Stimulated activated naive CD4-positive, alpha-beta T cell (primary cell): ENCODE results near the gene PRPSAP1.
"Not testable (repeated sequence)": the region's sequence is repeated elsewhere in the genome, so short reads cannot be mapped to it uniquely, and the experiment has no call there.

Experiments used
- DNase-seq, 6 experiments: peaks; one replicate each; lab custom pipeline; 2025; lab: John Stamatoyannopoulos, UW

Gene PRPSAP1

GRCh38 chr17:76359776-76360175 is 6.1 kb upstream of the PRPSAP1 start:
- not testable (repeated sequence) for DNase-seq

DNA sequence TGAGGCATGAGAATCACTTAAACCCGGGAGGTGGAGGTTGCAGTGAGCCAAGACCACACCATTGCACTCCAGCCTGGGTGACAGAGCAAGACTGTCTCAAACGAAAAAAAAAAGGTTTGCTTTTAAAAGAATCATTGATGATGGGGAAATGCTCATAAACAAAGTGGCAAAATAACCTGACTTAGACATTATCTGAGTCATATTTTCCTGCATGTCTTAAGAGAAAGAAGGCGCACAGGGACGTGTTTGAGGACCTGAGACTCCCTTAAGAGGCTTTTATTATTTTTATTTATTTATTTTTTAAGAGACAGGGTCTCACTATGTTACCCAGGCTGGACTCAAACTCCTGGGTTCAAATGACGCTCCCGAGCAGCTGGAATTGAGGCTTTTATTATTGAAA is 5.7 kb upstream of the PRPSAP1 start:
- DNase-seq: no peak

GRCh38 chr17:76357597-76358158 is 4.0 kb upstream of the PRPSAP1 start:
- DNase-seq: no peak

DNA sequence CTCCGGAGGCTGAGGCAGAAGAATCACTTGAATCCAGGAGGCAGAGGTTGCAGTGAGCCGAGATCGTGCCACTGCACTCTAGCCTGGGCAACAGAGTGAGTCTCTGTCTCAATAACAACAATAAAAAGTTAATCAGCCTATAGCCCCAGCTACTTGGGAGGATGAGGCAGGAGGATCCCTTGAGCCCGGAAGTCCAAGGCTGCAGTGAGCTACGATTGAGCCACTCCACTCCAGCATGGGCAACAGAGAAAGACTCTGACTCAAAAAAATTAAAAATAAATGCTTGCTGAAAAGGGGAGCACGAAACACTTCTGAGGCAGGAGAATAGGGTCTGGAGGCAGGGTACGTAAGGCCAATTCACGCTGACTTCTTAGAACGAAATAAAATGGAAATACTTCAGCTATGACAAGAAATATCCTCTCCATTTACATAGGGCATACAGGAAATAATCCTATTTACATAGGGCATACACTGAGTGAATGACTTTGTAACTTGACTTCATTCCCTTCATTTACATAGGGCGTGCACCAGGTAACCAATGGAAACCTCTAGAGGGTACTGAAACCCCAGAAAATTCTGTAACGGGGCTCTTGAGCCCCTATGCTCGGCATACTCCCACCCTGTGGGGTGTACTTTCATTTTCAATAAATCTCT is 3.2 kb upstream of the PRPSAP1 start:
- DNase-seq: no peak

GRCh38 chr17:76354747-76355310 is 1.1 kb upstream of the PRPSAP1 start:
- no peak for DNase-seq

GRCh38 chr17:76354317-76354729 is 607 bp upstream of the PRPSAP1 start:
- DNase-seq: no peak

DNA sequence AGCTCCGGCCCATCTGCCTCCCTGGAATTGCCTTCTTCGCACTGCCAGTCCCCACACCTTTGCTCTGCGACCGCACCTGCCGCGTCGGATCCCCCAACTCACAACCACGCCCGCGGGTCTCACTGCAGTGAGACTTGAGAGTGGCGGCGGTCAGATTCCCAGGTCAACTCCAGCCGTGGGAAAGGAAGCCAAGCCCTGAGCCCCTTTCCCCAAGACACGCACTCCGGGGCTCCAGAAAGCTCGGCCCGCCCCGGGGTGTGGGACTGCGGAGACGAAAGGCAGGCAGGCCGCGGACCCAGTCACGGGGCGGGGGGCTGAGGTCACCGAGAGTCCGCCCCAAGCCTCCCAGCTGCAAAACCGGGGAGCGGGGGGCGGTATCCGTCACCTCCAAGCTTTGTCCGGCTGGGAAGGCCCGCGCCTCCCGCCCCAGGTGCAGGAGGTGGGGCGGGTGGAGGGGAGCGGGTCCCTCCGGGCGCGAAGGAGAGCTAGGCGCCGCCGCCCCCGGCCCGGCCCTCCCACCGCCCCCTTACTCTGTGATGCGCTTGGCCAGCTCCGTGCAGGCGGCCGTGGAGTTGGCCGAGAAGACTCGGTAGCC is 615 bp downstream of the PRPSAP1 start:
- DNase-seq: peak in 2 of 6 experiments; percentile 32 to 41

DNA sequence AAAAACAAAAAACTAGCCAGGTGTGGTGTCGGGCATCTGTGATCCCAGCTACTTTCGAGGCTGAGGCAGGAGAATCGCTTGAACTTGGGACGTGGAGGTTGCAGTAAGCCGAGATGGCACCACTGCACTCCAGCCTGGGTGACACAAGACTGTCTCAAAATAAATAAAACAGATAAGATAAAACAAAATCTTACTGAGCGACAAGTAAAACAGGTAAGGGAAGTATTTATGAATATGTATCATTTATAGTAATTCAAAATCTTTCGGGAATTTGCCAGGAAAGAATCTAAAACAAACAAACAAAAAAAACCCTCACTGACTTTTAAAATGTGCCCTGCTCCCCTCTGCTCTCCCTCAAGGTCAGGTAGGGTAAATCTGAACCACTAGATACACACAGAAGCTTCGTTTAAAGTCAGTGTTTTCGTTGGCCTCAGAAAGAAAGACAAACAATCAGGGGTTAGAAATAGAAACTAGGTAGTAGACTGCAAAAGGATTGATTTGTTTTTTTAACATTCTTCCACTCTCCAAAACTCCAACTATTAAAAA is 2.1 kb downstream of the PRPSAP1 start:
- DNase-seq: no peak

GRCh38 chr17:76350463-76350862 is 3.3 kb downstream of the PRPSAP1 start:
- DNase-seq: no peak

- DNase-seq: not testable (repeated sequence)
These were observed 6.8 kb downstream of the PRPSAP1 start for GRCh38 chr17:76346936-76347335.

DNA sequence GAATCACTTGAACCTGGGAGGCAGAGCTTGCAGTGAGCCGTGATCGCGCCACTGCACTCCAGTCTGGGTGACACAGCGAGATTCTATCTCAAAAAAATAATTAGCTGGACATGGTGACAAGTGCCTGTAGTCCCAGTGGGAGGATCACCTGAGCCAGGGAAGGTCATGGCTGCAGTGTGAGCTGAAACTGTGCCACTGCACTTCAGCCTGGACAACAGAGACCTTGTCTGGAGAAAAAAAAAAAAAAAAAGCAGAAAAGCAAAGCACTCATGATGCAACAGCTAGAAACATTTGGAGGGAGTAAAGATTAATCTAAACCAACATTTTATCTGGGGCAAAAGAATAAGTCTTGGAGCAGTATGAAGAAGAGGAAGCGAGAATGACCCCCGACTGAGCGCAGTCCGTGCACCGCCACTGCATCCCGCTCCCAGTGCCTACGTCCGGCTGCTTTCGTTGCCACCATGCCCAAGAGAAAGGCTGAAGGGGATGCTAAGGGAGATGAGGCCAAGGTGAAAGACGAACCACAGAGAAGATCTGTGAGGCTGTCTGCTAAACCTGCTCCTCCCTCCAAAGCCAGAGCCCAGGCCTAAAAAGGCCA is 8.2 kb downstream of the PRPSAP1 start:
- DNase-seq: no peak

- DNase-seq: no peak
These were observed 10.6 kb downstream of the PRPSAP1 start for GRCh38 chr17:76343106-76343505.

GRCh38 chr17:76341301-76341700 is 12.4 kb downstream of the PRPSAP1 start:
- DNase-seq: no peak

- no peak for DNase-seq
These were observed 16.3 kb downstream of the PRPSAP1 start for GRCh38 chr17:76337413-76337777.

- DNase-seq: no peak
These were observed 16.8 kb downstream of the PRPSAP1 start for GRCh38 chr17:76336756-76337412.

DNA sequence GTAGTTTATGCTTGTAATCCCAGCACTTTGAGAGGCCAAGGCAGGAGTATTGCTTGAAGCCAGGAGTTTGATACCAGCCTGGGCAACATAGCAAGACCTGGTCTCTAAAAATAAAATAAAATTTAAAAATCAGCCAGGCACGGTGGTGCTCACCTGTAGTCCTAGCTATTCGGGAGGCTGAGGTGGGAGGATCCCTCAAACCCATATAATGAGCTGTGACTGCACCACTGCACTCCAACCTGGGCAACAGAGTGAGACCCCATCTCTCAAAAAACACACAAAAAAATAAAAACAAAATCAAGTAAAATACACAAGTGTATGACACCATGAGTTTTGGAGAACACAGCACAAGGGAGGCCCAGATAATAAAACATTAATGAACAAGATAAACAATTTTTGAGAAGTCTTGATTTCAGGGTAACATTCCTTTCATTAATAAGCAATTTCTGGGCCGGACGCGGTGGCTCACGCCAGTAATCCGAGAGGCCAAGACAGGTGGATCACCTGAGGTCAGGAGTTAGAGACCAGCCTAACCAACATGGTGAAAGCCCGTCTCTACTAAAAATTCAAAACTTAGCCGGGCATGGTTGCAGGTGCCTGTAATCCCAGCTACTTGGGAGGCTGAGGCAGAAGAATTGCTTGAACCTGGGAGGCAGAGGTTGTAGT is 17.9 kb downstream of the PRPSAP1 start:
- no peak for DNase-seq

GRCh38 chr17:76333673-76334505 is 19.8 kb downstream of the PRPSAP1 start:
- no peak for DNase-seq

DNA sequence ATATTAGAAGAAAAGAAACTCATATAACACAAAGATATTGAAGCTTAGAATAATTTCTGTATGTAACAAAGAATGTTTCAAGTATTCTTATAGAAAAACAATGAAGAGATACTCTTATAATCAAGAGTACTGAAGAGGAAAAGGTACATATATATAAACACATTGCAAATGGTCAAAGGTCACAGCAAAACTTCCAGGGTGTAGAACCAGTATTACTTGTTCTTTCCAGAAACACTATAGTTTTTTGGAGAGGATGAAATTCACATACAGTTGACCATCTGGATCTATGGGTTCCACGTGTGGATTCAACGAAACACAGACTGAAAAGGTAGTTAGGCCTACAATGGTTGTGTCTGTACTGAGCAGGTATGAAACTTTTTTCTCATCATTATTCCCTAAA is 22.6 kb downstream of the PRPSAP1 start:
- no peak for DNase-seq

DNA sequence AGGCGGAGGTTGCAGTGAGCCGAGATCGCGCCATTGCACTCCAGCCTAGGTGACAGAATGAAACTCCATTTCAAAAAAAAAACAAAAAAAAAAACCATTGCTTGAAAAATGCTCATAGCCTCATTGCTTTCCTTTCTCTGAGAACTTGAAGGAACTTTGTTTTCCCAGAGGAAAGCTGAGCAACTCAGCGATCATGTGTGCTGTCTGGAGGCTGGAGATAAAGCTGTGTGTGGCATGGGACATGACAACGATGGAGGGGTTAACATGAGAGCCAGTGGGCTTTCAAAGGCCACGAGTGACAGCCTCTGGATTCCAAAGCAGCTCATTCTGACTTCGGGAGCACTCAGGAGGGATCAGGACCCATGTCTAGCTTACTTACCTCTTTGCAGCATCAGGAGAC is 24.1 kb downstream of the PRPSAP1 start:
- no peak for DNase-seq

GRCh38 chr17:76327696-76328095 is 26.0 kb downstream of the PRPSAP1 start:
- DNase-seq: no peak

DNA sequence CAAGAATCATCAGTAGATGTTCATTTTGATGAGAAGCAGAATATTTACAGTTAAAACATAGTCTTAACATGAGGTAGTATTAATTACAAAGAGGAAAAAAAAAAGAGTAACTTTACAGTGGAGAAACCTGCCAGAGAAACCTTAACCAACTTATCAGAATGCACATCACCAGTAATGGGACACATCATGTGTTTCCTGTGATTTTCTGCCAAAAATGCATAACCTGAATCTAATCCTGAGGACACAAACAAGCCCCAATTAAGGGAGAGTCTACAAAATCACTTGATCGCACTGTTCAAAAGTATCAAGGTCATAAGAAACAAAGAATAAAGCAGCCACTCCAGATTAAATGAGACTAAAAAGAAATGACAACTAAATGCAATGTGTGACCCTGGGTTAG is 27.4 kb downstream of the PRPSAP1 start:
- DNase-seq: no peak
